Heart left ventricle (tissue), 16 donors: ENCODE measurements around the gene NR1I2. TPM values are rescaled to one million over a fixed set of nuclear protein-coding genes. Genes with fewer than 3 reads are reported as not detected.
A peak's percentile ranks its signal among the peaks of the same experiment; 100 is the strongest.

Source experiments
- ATAC-seq, 4 donors: fragments of 200-7000 bp; cut with Tn5 transposase; one replicate each; pipeline ENCODE4 v1.9.1; 2020 to 2022; ENCODE audit warnings: moderate library complexity in 4 of 4, mild to moderate bottlenecking in 3 of 4, moderate number of reproducible peaks in 1 of 4
- DNase-seq, 5 donors: peaks; one replicate each; pipeline ENCODE4 v3.0.0-alpha.2; 2020
- H3K27ac ChIP-seq, 12 donors: fragments of 200-600 bp; sonication (generic) in 4 of 12; one replicate each; pipeline versions ENCODE4 v1.5.0 to v1.8.0; 2016 to 2022; ENCODE audit warnings: mild to moderate bottlenecking in 2 of 12
- H3K27me3 ChIP-seq, 9 donors: fragments of 200-600 bp; sonication (generic) in 2 of 9; one replicate each; pipeline versions ENCODE4 v1.5.1 to v1.8.0; 2016 to 2022; ENCODE audit warnings: mild to moderate bottlenecking in 3 of 9
- H3K36me3 ChIP-seq, 9 donors: fragments of 200-600 bp; sonication (generic) in 2 of 9; one replicate each; pipeline versions ENCODE4 v1.5.0 to v1.8.0; 2018 to 2022; ENCODE audit warnings: mild to moderate bottlenecking in 2 of 9
- H3K4me1 ChIP-seq, 12 donors: fragments of 200-600 bp; sonication (generic) in 4 of 12; one replicate each; pipeline versions ENCODE4 v1.5.0 to v1.8.0; 2016 to 2022; ENCODE audit warnings: mild to moderate bottlenecking in 3 of 12
- H3K4me3 ChIP-seq, 12 donors: fragments of 200-600 bp; sonication (generic) in 4 of 12; one replicate each; pipeline versions ENCODE4 v1.5.0 to v1.8.0; 2017 to 2022; ENCODE audit warnings: mild to moderate bottlenecking in 9 of 12, moderate library complexity in 4 of 12
- H3K9me3 ChIP-seq, 12 donors: fragments of 200-600 bp; sonication (generic) in 4 of 12; one replicate each; pipeline versions ENCODE4 v1.5.0 to v1.8.0; 2016 to 2022; ENCODE audit warnings: mild to moderate bottlenecking in 1 of 12
- POLR2A ChIP-seq, 2 donors: fragments of 450-650 bp; IDR thresholded peaks; one replicate each; pipeline ENCODE4 v1.6.1; 2017; ENCODE audit warnings: antibody characterized with exemption in 2 of 2, mild to moderate bottlenecking in 2 of 2, moderate library complexity in 2 of 2
- WGBS, 4 donors: extraction: QIAGEN DNeasy Blood & Tissue Kit in 2 of 4; methylation state at CpG; one replicate each; pipeline versions ENCODE4 v1.1.5 to v1.1.7; 2013 to 2018; 5-methylcytosine and 5-hydroxymethylcytosine counted together
- intact Hi-C, 10 donors: fragments of 100-400 bp; cut with DNase I; formaldehyde crosslinking; loops; one replicate each; pipeline versions ENCODE4 v1.11.1 to v1.14.2; 2022
- polyA plus RNA-seq, 2 donors: library from polyadenylated mRNA; stranded (reverse); fragments of 200-250 nt; gene quantifications; one replicate each; pipeline ENCODE4 v1.2.3, GENCODE V29; 2013
- total RNA-seq, 9 donors: library from RNA; depleted of rRNA in 2 of 9; stranded (reverse); fragments of >200 nt in 2 of 9; fragmentation: NEBNext Ultra II Directional in 3 of 9; extraction: Animal tissue kit (Norgen Biotek cat#: 25700) in 3 of 9; gene quantifications; one replicate each; pipeline versions ENCODE4 v1.1.0 to v1.2.4, GENCODE V29; 2016 to 2023
- TF ChIP-seq, protein P1 (sequence below), 12 donors: fragments of 200-600 bp; sonication (generic) in 4 of 12; IDR thresholded peaks; one replicate each; pipeline versions ENCODE4 v1.5.0 to v1.8.0; 2018 to 2022; ENCODE audit warnings: antibody characterized with exemption in 12 of 12, mild to moderate bottlenecking in 5 of 12
- donor health status: ischemic (EF 13 %, LVEDD 7.1; RV severe dilation, severe dysfunction).
- donor health status: healthy with polysubstance abuse.
- donor health status: DM: no; HTN: yes; CAD: no.
- donor health status: DM: no; HTN: no; CAD: no.
- donor health status: ischemic (EF 25% LVEDD 6.9; RV normal size, moderate dysfunction).
- donor health status: ischemic (EF 25% LVEDD 5.7; RV mildly dilated, moderate dysfunction).
- donor health status: healthy.
- donor health status: DM: yes; HTN: yes; CAD: no.
- donor health status: ischemic (EF 35%, LVEDD 5.7; RV mildly dilated, moderate dysfunction).
- donor health status: nonischemic (EF 11% LVEDD 7.7; RV severe dilation, severe dysfunction).
- donor health status: DM: yes; HTN: yes; CAD: no.
- donor health status: PGD.
- donor health status: ischemic (EF 29% LVEDD 5.4; RV normal size, mild dysfunction).
- donor health status: nonischemic (EF 23%, LVEDD 6.1; RV moderate dilation, normal function).

The NR1I2 gene
- total and polyA plus RNA-seq, 11 donors, result 0.07 to 0.29 (median 0.15) TPM; not detected in 4

DNA sequence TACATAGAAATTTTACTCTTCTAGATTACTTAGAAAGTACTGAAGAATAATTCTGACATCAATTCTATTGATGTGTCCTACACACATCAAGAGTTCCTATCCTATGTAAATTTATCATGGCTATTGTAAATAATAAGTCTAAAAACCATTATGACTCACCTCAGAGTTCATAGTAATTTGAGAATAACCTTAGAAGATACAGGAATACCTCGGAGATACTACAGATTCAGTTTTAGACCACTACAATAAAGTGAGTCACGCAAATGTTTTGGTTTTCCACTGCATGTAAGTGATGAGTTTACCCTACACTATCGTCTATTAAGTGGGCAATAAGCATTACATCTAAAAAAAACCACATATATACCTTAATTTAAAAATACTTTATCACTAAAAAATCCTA, 74.8 kb downstream of the NR1I2 start:
- ATAC-seq (no peak), DNase-seq (no peak)
- no peaks in the 10 kb centered on the region for H3K27me3 ChIP-seq
- intact Hi-C loops, result no loop called here
- peaks cover 0 to 11% (median 0%) of the 10 kb centered on the region in 12 donors for H3K9me3 ChIP-seq
- no peak for TF ChIP-seq POLR2A (IDR thresholded peaks at IDR 0.05)
- TF ChIP-seq, protein P1, sequence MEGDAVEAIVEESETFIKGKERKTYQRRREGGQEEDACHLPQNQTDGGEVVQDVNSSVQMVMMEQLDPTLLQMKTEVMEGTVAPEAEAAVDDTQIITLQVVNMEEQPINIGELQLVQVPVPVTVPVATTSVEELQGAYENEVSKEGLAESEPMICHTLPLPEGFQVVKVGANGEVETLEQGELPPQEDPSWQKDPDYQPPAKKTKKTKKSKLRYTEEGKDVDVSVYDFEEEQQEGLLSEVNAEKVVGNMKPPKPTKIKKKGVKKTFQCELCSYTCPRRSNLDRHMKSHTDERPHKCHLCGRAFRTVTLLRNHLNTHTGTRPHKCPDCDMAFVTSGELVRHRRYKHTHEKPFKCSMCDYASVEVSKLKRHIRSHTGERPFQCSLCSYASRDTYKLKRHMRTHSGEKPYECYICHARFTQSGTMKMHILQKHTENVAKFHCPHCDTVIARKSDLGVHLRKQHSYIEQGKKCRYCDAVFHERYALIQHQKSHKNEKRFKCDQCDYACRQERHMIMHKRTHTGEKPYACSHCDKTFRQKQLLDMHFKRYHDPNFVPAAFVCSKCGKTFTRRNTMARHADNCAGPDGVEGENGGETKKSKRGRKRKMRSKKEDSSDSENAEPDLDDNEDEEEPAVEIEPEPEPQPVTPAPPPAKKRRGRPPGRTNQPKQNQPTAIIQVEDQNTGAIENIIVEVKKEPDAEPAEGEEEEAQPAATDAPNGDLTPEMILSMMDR (IDR thresholded peaks at IDR 0.05), result no peak
- H3K36me3 ChIP-seq, result peaks cover 0 to 33% (median 10%) of the 10 kb centered on the region in 9 donors
- no peak overlapping the region for H3K27ac ChIP-seq
- peaks cover 0 to 11% (median 0%) of the 10 kb centered on the region in 12 donors for H3K4me1 ChIP-seq
- 95 to 98% (median 97%) methylated on average over 3 of the region's 3 CpGs for WGBS, 4 donors
- no peak overlapping the region for H3K4me3 ChIP-seq

DNA sequence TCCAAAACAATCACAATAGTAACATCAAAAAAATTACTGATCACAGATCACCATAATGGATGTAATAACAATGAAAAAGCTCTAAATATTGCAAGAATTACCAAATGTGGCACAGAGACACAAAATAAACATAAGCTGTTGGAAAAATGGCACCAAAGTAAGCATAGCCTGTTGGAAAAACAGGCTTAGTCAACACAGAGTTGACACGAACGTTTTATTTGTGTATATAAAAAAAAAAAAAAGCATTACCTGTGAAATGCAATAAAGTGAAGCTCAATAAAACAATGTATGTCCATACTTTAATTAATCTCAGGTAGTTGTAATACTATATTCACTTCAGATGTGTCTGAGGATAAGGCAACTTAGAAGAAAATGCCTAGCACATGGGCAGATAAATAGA, 77.1 kb downstream of the NR1I2 start:
- no peak overlapping the region for H3K4me3 ChIP-seq
- peaks cover 0 to 11% (median 0%) of the 10 kb centered on the region in 12 donors for H3K9me3 ChIP-seq
- peaks cover 0 to 52% (median 28%) of the 10 kb centered on the region in 9 donors for H3K36me3 ChIP-seq
- H3K27me3 ChIP-seq, result no peaks in the 10 kb centered on the region
- intact Hi-C loops, result no loop called here
- ATAC-seq (no peak), DNase-seq (no peak)
- peaks cover 0 to 11% (median 0%) of the 10 kb centered on the region in 12 donors for H3K4me1 ChIP-seq
- H3K27ac ChIP-seq, result no peak overlapping the region
- no peak for TF ChIP-seq POLR2A (IDR thresholded peaks at IDR 0.05)
- TF ChIP-seq, protein P1 (IDR thresholded peaks at IDR 0.05), result no peak
- 91 to 97% (median 96%) methylated on average over 2 of the region's 2 CpGs for WGBS, 4 donors

DNA sequence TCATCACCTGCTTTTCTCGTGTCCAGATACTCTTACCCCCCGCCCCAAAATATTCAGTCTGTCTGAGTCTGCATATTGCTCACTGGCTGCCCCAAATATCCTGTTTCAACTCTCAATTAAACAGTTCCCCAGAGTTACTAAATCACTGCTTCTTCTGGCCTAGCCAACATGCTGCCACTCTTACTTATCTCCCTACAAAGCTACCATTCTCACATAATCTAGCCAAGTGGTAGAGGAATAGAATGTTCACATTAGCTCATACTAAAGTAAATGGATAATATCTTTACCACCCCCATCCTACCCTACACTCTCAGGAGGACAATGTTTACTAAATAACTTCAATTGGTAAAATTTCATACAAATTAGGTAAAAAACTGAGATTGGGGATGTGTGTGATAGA, 77.8 kb downstream of the NR1I2 start:
- no peak overlapping the region for H3K27ac ChIP-seq
- H3K4me3 ChIP-seq, result no peak overlapping the region
- H3K36me3 ChIP-seq, result peaks cover 3 to 54% (median 32%) of the 10 kb centered on the region in 9 donors
- WGBS, 4 donors, result 91 to 94% (median 92%) methylated on average over 2 of the region's 2 CpGs
- H3K27me3 ChIP-seq, result no peaks in the 10 kb centered on the region
- peaks cover 0 to 11% (median 0%) of the 10 kb centered on the region in 12 donors for H3K9me3 ChIP-seq
- peak; percentile 52 to 67 (median 58) for ATAC-seq
- DNase-seq, result no peak
- TF ChIP-seq, protein P1 (IDR thresholded peaks at IDR 0.05), result no peak
- TF ChIP-seq POLR2A (IDR thresholded peaks at IDR 0.05), result no peak
- H3K4me1 ChIP-seq, result peaks cover 0 to 11% (median 0%) of the 10 kb centered on the region in 12 donors
- intact Hi-C loops, result no loop called here

DNA sequence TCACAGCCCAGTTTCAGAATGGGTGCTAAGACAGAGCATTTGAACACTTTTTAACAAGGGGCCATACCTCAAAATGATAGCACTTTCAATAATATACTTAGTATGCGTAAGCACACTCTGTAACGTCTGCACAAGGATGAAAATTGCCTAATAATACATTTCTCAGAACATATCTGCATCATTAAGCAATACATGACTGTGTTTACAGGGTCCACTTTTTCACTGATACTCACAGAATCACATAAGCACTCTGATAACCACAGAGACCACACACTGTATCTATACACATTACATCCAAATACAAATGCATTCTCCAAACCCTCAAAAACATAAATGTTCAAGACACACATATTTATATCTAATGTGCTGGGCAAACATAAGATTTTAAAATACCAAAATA, 79.8 kb downstream of the NR1I2 start:
- intact Hi-C loops, result no loop called here
- Histone ChIP-seq H3K27me3 (no peaks in the 10 kb centered on the region), H3K36me3 (peaks cover 3 to 59% (median 39%) of the 10 kb centered on the region in 9 donors), H3K4me1 (peaks cover 0 to 11% (median 0%) of the 10 kb centered on the region in 12 donors), H3K27ac (no peak overlapping the region), H3K9me3 (peaks cover 0 to 8% (median 0%) of the 10 kb centered on the region in 12 donors), H3K4me3 (no peak overlapping the region)
- DNase-seq (no peak), ATAC-seq (no peak)
- TF ChIP-seq, protein P1 (IDR thresholded peaks at IDR 0.05), result no peak
- no peak for TF ChIP-seq POLR2A (IDR thresholded peaks at IDR 0.05)
- 93 to 97% (median 95%) methylated on average over 2 of the region's 2 CpGs for WGBS, 4 donors
